Activated CD8-positive, alpha-beta T cell treated with anti-CD3 and anti-CD28 coated beads, Interleukin-2, amount 10 ng/mL, durations not matched to agents 7 days and 5 days (primary cell): ENCODE results near the gene SART1. TPM values are rescaled to one million over a fixed set of nuclear protein-coding genes. Genes with fewer than 3 reads are reported as not detected.

Experiments
- ATAC-seq: fragments of 150-1000 bp; cut with Tn5 transposase; one replicate; pipeline ENCODE4 v1.10.0; 2021; ENCODE audit warnings: moderate library complexity
- CTCF ChIA-PET: fragments of 350-600 bp; sonication (Branson Sonifier 250); formaldehyde crosslinking; loops from one replicate; lab custom pipeline; 2021; ENCODE audit warnings: antibody characterized with exemption; lab: Charles Lee
- POLR2A ChIA-PET: fragments of 350-600 bp; sonication (Branson Sonifier 250); formaldehyde crosslinking; loops from one replicate; lab custom pipeline; 2021; ENCODE audit warnings: antibody characterized with exemption; lab: Charles Lee
- DNase-seq: peaks from one replicate; pipeline ENCODE4 v3.0.0-alpha.2; 2020
- H3K27ac Mint-ChIP-seq: one replicate; pipeline ENCODE4 v1.8.0; 2021; ENCODE audit warnings: mild to moderate bottlenecking, mixed read lengths
- H3K27me3 Mint-ChIP-seq: one replicate; pipeline ENCODE4 v1.8.0; 2021; ENCODE audit warnings: low read depth, mixed read lengths
- H3K36me3 Mint-ChIP-seq: one replicate; pipeline ENCODE4 v1.8.0; 2021; ENCODE audit warnings: low read depth, mixed read lengths
- H3K4me1 Mint-ChIP-seq: one replicate; pipeline ENCODE4 v1.8.0; 2021; ENCODE audit warnings: low read depth, mixed read lengths
- H3K4me3 Mint-ChIP-seq: one replicate; pipeline ENCODE4 v1.8.0; 2021; ENCODE audit warnings: mild to moderate bottlenecking, mixed read lengths
- H3K9me3 Mint-ChIP-seq: one replicate; pipeline ENCODE4 v1.8.0; 2022; ENCODE audit warnings: mixed read lengths; ENCODE audit not compliant: insufficient read depth
- total RNA-seq, 2 experiments: library from RNA; stranded (reverse); gene quantifications; one replicate each; pipeline ENCODE4 v1.2.3, GENCODE V29; 2021

Gene SART1
- total RNA-seq, 2 experiments from 2014 or later = 88.0 to 90.3 TPM

GRCh38 chr11:65965986-65966762 is 4.6 kb downstream of the SART1 start:
- POLR2A ChIA-PET = interaction anchor here (1.1 kb wide), 1 partner anchor 82 kb away, joined by 4 read pairs; no protein-coding TSS in a partner anchor

DNA sequence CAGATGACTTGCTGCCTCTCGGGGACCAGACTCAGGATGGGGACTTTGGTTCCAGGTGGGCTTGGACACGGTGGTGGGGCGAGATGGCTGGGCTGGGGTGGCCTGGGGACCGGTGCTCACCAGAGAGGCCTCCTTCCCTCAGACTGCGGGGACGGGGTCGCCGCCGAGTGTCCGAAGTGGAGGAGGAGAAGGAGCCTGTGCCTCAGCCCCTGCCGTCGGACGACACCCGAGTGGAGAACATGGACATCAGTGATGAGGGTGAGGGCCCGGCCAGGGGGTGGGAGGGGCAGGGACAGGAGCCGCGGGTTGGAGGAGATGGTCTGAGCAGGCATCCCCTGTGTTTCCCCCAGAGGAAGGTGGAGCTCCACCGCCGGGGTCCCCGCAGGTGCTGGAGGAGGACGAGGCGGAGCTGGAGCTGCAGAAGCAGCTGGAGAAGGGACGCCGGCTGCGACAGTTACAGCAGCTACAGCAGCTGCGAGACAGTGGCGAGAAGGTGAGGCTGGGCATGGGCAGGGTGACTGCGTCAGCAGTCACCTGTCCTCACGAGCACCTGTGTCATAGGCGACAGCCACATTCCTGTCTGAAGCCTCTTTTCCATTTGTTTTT is 5.9 kb downstream of the SART1 start:
- H3K36me3 Mint-ChIP-seq = peaks cover 61% of the 10 kb centered on the region
- no peak overlapping the region for H3K4me3 Mint-ChIP-seq
- CTCF ChIA-PET = no interaction called here
- H3K4me1 Mint-ChIP-seq = peaks cover 25% of the 10 kb centered on the region
- POLR2A ChIA-PET = interaction anchor here (0.5 to 0.9 kb wide), 2 partner anchors 45 to 211 kb away, joined by 3 to 4 read pairs; no protein-coding TSS in a partner anchor
- ATAC-seq (no peak), DNase-seq (no peak)
- no peaks in the 10 kb centered on the region for H3K9me3 Mint-ChIP-seq
- H3K27ac Mint-ChIP-seq = no peak overlapping the region
- no peaks in the 10 kb centered on the region for H3K27me3 Mint-ChIP-seq

More at GRCh38 chr11:65965986-65966762, 4.6 kb downstream of the SART1 start:
- H3K9me3 Mint-ChIP-seq = no peaks in the 10 kb centered on the region
- DNase-seq = no peak
- peaks cover 58% of the 10 kb centered on the region for H3K36me3 Mint-ChIP-seq
- no peak overlapping the region for H3K4me3 Mint-ChIP-seq
- peaks cover 33% of the 10 kb centered on the region for H3K4me1 Mint-ChIP-seq
- no peaks in the 10 kb centered on the region for H3K27me3 Mint-ChIP-seq
- no peak for ATAC-seq
- CTCF ChIA-PET = no interaction called here
- no peak overlapping the region for H3K27ac Mint-ChIP-seq

DNA sequence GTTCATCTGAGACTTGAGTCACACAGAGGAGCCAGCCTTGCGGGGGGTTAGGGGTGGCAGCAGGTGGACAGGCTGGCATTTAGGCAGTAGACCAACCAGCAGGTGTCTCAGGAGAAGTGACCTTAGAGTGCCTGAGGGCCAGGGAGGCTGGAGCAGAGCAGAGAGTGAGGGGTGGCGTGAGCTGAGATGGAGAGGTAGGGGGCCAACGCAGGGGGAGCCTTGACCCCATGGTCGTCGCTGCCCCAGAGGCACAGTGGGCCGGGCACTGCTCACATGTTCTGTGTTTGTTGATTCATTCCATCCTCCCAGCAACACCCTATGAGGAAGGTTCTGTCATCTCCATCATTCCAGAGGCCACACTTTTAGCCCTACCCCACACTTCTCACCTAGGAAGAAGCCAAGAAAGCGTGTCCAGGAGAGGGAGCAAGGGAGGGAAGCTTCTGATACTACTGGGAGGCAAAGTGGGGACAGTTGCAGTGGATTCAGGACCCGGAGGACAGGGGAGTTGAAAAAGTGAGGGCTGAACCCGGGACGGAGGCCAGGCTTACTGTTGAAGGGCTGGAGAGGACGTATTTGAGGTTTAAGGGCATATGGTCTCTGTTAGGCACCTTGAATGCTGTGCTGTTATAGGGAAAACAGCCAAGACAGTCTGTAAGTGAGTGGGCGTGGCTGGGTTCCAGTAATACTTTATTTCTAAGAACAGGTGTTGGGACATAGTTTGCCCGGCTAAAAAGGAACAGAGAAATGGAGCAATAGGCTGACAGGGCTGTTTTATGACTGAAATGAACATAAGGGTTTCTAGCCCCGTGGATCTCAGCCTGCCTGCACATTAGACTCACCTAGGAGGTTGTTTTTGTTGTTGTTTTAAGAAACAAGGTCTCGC is 7.3 kb downstream of the SART1 start:
- no peaks in the 10 kb centered on the region for H3K27me3 Mint-ChIP-seq
- no peak for DNase-seq
- ChIA-PET POLR2A (no interaction called here), CTCF (interaction anchor here (1.2 kb wide), 1 partner anchor 84 kb away, joined by 3 read pairs; no protein-coding TSS in a partner anchor)
- no peak overlapping the region for H3K4me3 Mint-ChIP-seq
- no peaks in the 10 kb centered on the region for H3K9me3 Mint-ChIP-seq
- no peak for ATAC-seq
- peaks cover 58% of the 10 kb centered on the region for H3K36me3 Mint-ChIP-seq
- peaks cover 12% of the 10 kb centered on the region for H3K4me1 Mint-ChIP-seq
- H3K27ac Mint-ChIP-seq = no peak overlapping the region

DNA sequence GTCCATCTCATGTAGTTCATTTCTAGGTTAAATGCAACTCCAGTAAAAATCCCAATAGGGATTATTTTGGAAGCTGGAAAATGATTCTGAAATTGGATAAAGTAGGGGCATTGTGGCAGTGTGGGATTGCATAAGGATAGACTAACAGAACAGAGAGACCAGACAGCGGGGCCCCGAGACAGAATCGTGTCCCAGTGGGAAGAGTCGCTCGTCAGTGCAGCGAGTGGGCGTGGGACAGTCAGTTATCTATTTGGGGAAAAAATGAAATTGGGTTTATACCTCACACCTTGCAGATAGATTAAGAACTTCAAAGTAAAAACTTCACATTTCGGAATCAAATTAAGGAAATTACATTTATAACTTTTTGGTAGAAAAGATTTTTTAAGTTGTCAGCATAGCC is 10.6 kb downstream of the SART1 start:
- CTCF ChIA-PET = interaction anchor here (1.0 to 3.0 kb wide), 3 partner anchors 81 to 88 kb away, joined by 3 to 15 read pairs (median 13); partner anchors contain the start of genes CCDC85B and FIBP
- POLR2A ChIA-PET = no interaction called here
- peaks cover 51% of the 10 kb centered on the region for H3K36me3 Mint-ChIP-seq
- H3K4me1 Mint-ChIP-seq = peaks cover 3% of the 10 kb centered on the region
- no peaks in the 10 kb centered on the region for H3K9me3 Mint-ChIP-seq
- H3K27me3 Mint-ChIP-seq = no peaks in the 10 kb centered on the region
- no peak overlapping the region for H3K27ac Mint-ChIP-seq
- no peak for DNase-seq
- ATAC-seq = no peak
- no peak overlapping the region for H3K4me3 Mint-ChIP-seq

DNA sequence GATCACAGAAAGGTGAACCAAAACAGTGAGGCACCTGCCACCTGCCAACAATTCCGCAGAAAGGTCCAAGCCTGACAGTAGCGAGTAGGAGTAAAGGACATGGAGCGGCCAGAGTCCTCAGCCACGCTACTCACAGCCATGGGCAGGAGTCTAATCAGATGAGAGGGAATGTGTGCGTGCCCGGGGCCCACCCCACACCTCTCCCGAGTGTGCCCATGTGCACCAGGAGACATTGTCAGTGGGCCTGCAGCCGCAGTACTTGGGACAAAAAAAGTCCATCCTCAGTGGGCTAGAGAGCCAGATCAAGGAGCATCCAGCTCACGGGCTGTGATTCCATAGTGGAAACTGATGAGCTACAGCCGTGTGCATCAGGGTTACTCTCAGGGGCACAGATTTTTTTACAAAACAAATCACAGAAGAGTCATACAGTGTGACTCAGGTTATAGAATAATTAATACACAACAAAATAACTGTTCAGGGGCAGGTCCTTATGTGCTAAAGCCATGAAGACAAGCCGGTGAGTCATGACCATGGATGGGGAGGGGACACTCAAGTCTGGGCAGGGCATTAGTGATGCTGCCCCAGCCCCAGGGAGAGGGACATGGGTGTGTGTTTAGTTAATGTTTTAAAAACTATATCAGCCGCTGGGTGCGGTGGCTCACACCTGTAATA is 12.0 kb downstream of the SART1 start:
- peaks cover 49% of the 10 kb centered on the region for H3K36me3 Mint-ChIP-seq
- ATAC-seq (no peak), DNase-seq (no peak)
- peaks cover 3% of the 10 kb centered on the region for H3K4me1 Mint-ChIP-seq
- no peak overlapping the region for H3K4me3 Mint-ChIP-seq
- no peaks in the 10 kb centered on the region for H3K27me3 Mint-ChIP-seq
- ChIA-PET CTCF (interaction anchor here (1.0 kb wide), 1 partner anchor 44 kb away, joined by 3 read pairs; no protein-coding TSS in a partner anchor), POLR2A (no interaction called here)
- no peaks in the 10 kb centered on the region for H3K9me3 Mint-ChIP-seq
- peak overlapping the region; percentile 2 for H3K27ac Mint-ChIP-seq

GRCh38 chr11:65975771-65976170 is 14.2 kb downstream of the SART1 start:
- peak overlapping the region; percentile 18 for H3K27ac Mint-ChIP-seq
- DNase-seq = no peak
- peaks cover 48% of the 10 kb centered on the region for H3K36me3 Mint-ChIP-seq
- H3K4me1 Mint-ChIP-seq = no peaks in the 10 kb centered on the region
- H3K27me3 Mint-ChIP-seq = no peaks in the 10 kb centered on the region
- ATAC-seq = no peak
- H3K4me3 Mint-ChIP-seq = no peak overlapping the region
- no peaks in the 10 kb centered on the region for H3K9me3 Mint-ChIP-seq
- POLR2A ChIA-PET = no interaction called here
- CTCF ChIA-PET = no interaction called here

GRCh38 chr11:65976216-65977176 is 15.0 kb downstream of the SART1 start:
- DNase-seq (no peak), ATAC-seq (no peak)
- H3K4me3 Mint-ChIP-seq = no peak overlapping the region
- CTCF ChIA-PET = no interaction called here
- H3K4me1 Mint-ChIP-seq = no peaks in the 10 kb centered on the region
- peak overlapping the region; percentile 18 for H3K27ac Mint-ChIP-seq
- peaks cover 48% of the 10 kb centered on the region for H3K36me3 Mint-ChIP-seq
- H3K9me3 Mint-ChIP-seq = no peaks in the 10 kb centered on the region
- POLR2A ChIA-PET = interaction anchor here (1.6 kb wide), 1 partner anchor 11 kb away, joined by 3 read pairs; no protein-coding TSS in a partner anchor
- no peaks in the 10 kb centered on the region for H3K27me3 Mint-ChIP-seq

- ChIA-PET POLR2A (interaction anchor here (1.6 kb wide), 1 partner anchor 13 kb away, joined by 3 read pairs; no protein-coding TSS in a partner anchor), CTCF (interaction anchor here (2.0 kb wide), 1 partner anchor 93 kb away, joined by 10 read pairs; no protein-coding TSS in a partner anchor)
- Mint-ChIP-seq H3K4me3 (no peak overlapping the region), H3K27ac (no peak overlapping the region), H3K36me3 (peaks cover 42% of the 10 kb centered on the region), H3K9me3 (no peaks in the 10 kb centered on the region), H3K4me1 (no peaks in the 10 kb centered on the region), H3K27me3 (no peaks in the 10 kb centered on the region)
- ATAC-seq = no peak
- DNase-seq = no peak
Observed at GRCh38 chr11:65977621-65978390, 16.3 kb downstream of the SART1 start.

GRCh38 chr11:65978391-65979238 is 17.1 kb downstream of the SART1 start:
- POLR2A ChIA-PET = no interaction called here
- Mint-ChIP-seq H3K27me3 (no peaks in the 10 kb centered on the region), H3K9me3 (no peaks in the 10 kb centered on the region), H3K27ac (no peak overlapping the region), H3K36me3 (peaks cover 36% of the 10 kb centered on the region), H3K4me3 (no peak overlapping the region), H3K4me1 (no peaks in the 10 kb centered on the region)
- DNase-seq (no peak), ATAC-seq (no peak)
- CTCF ChIA-PET = interaction anchor here (1.0 to 2.0 kb wide), 3 partner anchors 91 to 162 kb away, joined by 3 to 10 read pairs (median 4); partner anchors contain the start of gene FIBP
